HepG2 (cell line): ENCODE results near the gene NT5C3B. TPM values are rescaled to one million over a fixed set of nuclear protein-coding genes. Genes with fewer than 3 reads are reported as not detected.
"Not testable (repeated sequence)": the region's sequence is repeated elsewhere in the genome, so short reads cannot be mapped to it uniquely, and the experiment has no call there.

Experiments
- ATAC-seq: fragments of 200-7000 bp; cut with Tn5 transposase; 3 replicates; pipeline ENCODE4 v1.9.1; 2020; ENCODE audit warnings: mild to moderate bottlenecking, moderate library complexity
- BruUV-seq: library from RNA; stranded (reverse); fragments of 400-500 nt; replicated peaks from 2 replicates; lab custom pipeline; 2021; lab: Mats Ljungman, UMichigan
- CTCF ChIA-PET: fragments of 300-600 bp; formaldehyde crosslinking; extraction: SDS; loops from one replicate; lab custom pipeline; 2021; ENCODE audit warnings: low total read pairs, inconsistent platforms, low intra/inter-chr PET ratio; lab: Yijun Ruan, JAX
- POLR2A ChIA-PET: fragments of 350-600 bp; sonication (Branson Sonifier 250); formaldehyde crosslinking; loops from one replicate; lab custom pipeline; 2020; ENCODE audit warnings: antibody characterized with exemption, inconsistent platforms; lab: Yijun Ruan, JAX
- DNase-seq: peaks from one replicate; pipeline ENCODE4 v3.0.0-alpha.2; 2015; ENCODE audit warnings: low spot score
- FAIRE-seq: peaks from 3 replicates; lab custom pipeline; 2011; peaks lifted over from hg19 to GRCh38; lab: Jason Lieb, UNC
- H2AFZ ChIP-seq: one replicate; pipeline ENCODE4 v1.6.1; 2011; ENCODE audit warnings: low read length, inconsistent platforms
- H3K27ac ChIP-seq: fragments of 300-600 bp; 3 replicates; pipeline ENCODE4 v1.8.0; 2011; ENCODE audit warnings: mixed run types, mild to moderate bottlenecking, mixed read lengths, low read length, inconsistent platforms; ENCODE audit not compliant: insufficient read depth; ENCODE audit errors: extremely low read length
- H3K27me3 ChIP-seq, 2 experiments: fragments of 200-600 bp in 1 of 2; 2 replicates in 1 of 2; 3 replicates in 1 of 2; pipeline versions ENCODE4 v1.6.0 to v1.8.0; 2011; ENCODE audit warnings: low read length in 2 of 2, mild to moderate bottlenecking in 2 of 2, moderate library complexity in 2 of 2, inconsistent platforms in 1 of 2; ENCODE audit not compliant: insufficient read depth in 2 of 2, control insufficient read depth in 1 of 2
- H3K36me3 ChIP-seq, 2 experiments: fragments of 200-600 bp in 1 of 2; replicated peaks in 1 of 2; 2 replicates in 1 of 2; 3 replicates in 1 of 2; pipeline versions ENCODE4 v1.5.1 to v1.8.0; 2011; ENCODE audit warnings: low read length in 2 of 2, inconsistent platforms in 1 of 2; ENCODE audit not compliant: insufficient read depth in 2 of 2, control insufficient read depth in 1 of 2
- H3K4me1 ChIP-seq: 2 replicates; pipeline ENCODE4 v1.5.1; 2012; ENCODE audit warnings: low read length, inconsistent platforms; ENCODE audit not compliant: insufficient read depth
- H3K4me2 ChIP-seq: 2 replicates; pipeline ENCODE4 v1.6.0; 2011; ENCODE audit warnings: low read depth, low read length, inconsistent platforms
- H3K4me3 ChIP-seq, 3 experiments: fragments of 200-600 bp in 1 of 3; sonication (generic), shearing (Covaris generic) in 1 of 3; replicated peaks in 1 of 3; 2 replicates each; pipeline ENCODE4 v1.5.1; 2011 to 2016; ENCODE audit warnings: low read length in 3 of 3, inconsistent platforms in 2 of 3, low read depth in 2 of 3, mild to moderate bottlenecking in 2 of 3, control low read depth in 1 of 3, mixed read lengths in 1 of 3; ENCODE audit not compliant: insufficient read depth in 1 of 3
- H3K79me2 ChIP-seq: one replicate; pipeline ENCODE4 v1.6.1; 2011; ENCODE audit warnings: low read length, inconsistent platforms; ENCODE audit not compliant: insufficient read depth
- H3K9ac ChIP-seq: 2 replicates; pipeline ENCODE4 v1.6.0; 2011; ENCODE audit warnings: mild to moderate bottlenecking, low read depth, low read length, inconsistent platforms; ENCODE audit not compliant: insufficient read depth
- H3K9me3 ChIP-seq: 2 replicates; pipeline ENCODE4 v1.5.1; 2012; ENCODE audit warnings: mild to moderate bottlenecking, low read length
- H4K20me1 ChIP-seq: 2 replicates; pipeline ENCODE4 v1.6.0; 2011; ENCODE audit warnings: inconsistent platforms, mild to moderate bottlenecking, low read length, moderate library complexity; ENCODE audit not compliant: insufficient read depth
- MED13 ChIP-seq: sonication (generic); formaldehyde crosslinking; IDR thresholded peaks from 2 replicates; pipeline ENCODE4 v1.5.0; 2020; ENCODE audit warnings: missing genetic modification reagents
- WGBS: methylation state at CpG from one replicate; pipeline ENCODE4 v1.1.6; 2017; ENCODE audit warnings: low lambda C conversion rate; 5-methylcytosine and 5-hydroxymethylcytosine counted together
- in situ Hi-C: cut with HindIII; loops from 2 replicates; pipeline ENCODE4 v1.10.0; 2017; ENCODE audit warnings: low pct_unique_long_range_greater_than_20kb; ENCODE audit not compliant: extremely low pct_ligation_motif_present
- intact Hi-C: fragments of 100-400 bp; cut with micrococcal nuclease; formaldehyde crosslinking; loops from one replicate; pipeline ENCODE4 v1.10.0; 2022; ENCODE audit not compliant: unreplicated experiment
- polyA plus RNA-seq, 8 experiments: library from polyadenylated mRNA; depleted of rRNA in 3 of 8; stranded (reverse) in 7 of 8; unstranded in 1 of 8; fragments of >200 nt; fragmentation: Illumina TruSeq in 4 of 8; extraction: Trizol in 4 of 8; gene quantifications; 2 replicates each; pipeline versions ENCODE4 v1.2.1 to v1.2.3, GENCODE V29; 2011 to 2016; ENCODE audit warnings: low read depth in 4 of 8, missing spikeins in 1 of 8, mixed read lengths in 1 of 8; ENCODE audit not compliant: insufficient read depth in 1 of 8
- total RNA-seq, 5 experiments: library from RNA; depleted of rRNA; stranded (reverse); fragments of >200 nt; fragmentation: Illumina TruSeq; extraction: Trizol; gene quantifications; 2 replicates each; pipeline ENCODE4 v1.2.3, GENCODE V29; 2016; ENCODE audit warnings: low read depth in 1 of 5
- TF ChIP-seq, protein P1 (sequence below): sonication (generic); formaldehyde crosslinking; IDR thresholded peaks from 2 replicates; pipeline ENCODE4 v1.8.0; 2022; ENCODE audit warnings: missing genetic modification reagents, mild to moderate bottlenecking, moderate library complexity, borderline replicate concordance

NT5C3B gene
- total and polyA plus RNA-seq, 2 of the 13 experiments (the other 11 are each of a cell fraction or from before 2014, with no cell fraction given): 104 to 126 TPM

DNA sequence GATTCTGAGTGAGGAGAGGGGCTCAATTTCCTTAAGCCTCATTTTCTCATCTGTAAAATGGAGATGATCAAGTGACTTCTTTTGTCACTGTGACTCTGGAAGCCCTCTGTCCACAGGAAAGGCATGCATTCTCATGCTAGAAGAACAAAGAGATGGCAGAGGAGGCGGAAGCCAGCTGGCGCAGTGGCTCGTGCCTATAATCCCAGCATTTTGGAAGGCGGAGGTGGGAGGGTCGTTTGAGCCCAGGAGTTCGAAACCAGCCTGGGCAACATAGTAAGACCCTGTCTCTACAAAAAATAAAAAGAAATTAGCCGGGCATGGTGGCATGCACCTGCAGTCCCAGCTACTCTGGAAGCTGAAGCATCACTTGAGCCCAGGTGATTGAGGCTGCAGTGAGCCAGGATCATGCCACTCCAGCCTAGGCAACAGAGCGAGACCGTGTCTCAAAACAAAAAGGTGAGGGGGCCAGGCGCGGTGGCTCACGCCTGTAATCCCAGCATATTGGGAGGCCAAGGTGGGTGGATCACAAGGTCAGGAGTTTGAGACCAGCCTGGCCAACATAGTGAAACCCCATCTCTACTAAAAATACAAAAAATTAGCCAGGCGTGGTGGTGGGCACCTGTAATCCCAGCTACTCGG lies 59.7 kb downstream of the NT5C3B start:
- H3K27me3 ChIP-seq, BruUV-seq, H3K4me3 ChIP-seq, H4K20me1 ChIP-seq, H3K4me2 ChIP-seq, DNase-seq, H3K36me3 ChIP-seq, in situ Hi-C loops, H3K9ac ChIP-seq, H3K9me3 ChIP-seq, H2AFZ ChIP-seq, H3K79me2 ChIP-seq, intact Hi-C loops, ATAC-seq, FAIRE-seq: not testable (repeated sequence)
- CTCF ChIA-PET: interaction anchor here (1.2 kb wide), 1 partner anchor 25 kb away, joined by 5 read pairs; no protein-coding TSS in a partner anchor
- POLR2A ChIA-PET: interaction anchor here (1.2 to 3.6 kb wide), 10 partner anchors 10 to 183 kb away, joined by 3 to 95 read pairs (median 16); partner anchors contain the start of genes EIF1, FKBP10, JUP and P3H4
- WGBS: 95% methylated on average over 14 of the region's 14 CpGs
- Histone ChIP-seq H3K4me1 (peaks cover 61% of the 10 kb centered on the region), H3K27ac (peak overlapping the region; percentile 75)

DNA sequence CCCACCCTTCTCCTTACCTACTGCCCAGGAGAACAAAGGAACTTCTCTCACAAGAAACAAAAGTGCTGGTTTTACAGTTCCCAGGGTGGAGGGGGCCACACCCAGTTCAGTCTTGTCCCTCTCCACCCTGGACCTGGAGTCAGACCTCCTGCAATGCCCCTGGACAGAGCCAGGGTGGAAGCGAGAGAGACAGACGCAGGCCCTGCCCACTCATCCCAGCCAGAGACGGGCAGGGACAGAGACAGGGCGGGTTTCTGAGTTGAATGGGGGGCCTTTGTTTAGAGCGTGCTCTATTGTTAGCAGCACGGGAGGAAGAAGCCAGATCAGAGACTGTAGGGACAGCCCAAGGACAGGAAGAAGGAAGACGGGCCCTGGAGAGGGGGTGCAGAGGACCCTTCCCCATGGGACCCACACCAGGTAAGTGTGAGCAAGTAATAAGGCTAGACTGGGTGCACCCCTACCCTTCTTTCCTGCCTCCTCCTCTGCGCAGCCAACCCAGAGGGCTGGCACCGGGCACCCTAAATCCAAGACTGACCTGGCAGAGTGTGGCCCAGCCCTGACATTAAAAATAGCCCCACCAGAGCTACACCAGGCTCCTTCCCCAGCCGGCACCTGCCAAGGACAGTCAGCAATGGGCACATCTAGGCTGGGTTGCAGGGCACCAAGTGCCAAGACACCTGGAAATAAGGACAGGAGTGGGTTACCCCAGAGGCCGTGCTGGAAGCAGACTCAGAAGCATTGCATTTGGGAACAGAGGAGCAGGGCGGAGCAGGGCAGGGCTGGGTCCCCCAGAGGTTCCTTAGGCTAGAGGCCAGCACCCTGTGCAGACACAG lies 60.4 kb downstream of the NT5C3B start:
- ChIA-PET CTCF (no interaction called here), POLR2A (interaction anchor here (0.9 to 3.6 kb wide), 4 partner anchors 10 to 36 kb away, joined by 3 to 95 read pairs (median 28); partner anchors contain the start of genes FKBP10, JUP and P3H4)
- Histone ChIP-seq H3K9me3 (no peaks in the 10 kb centered on the region), H3K79me2 (no peaks in the 10 kb centered on the region), H3K36me3 (peaks cover 2 to 10% of the 10 kb centered on the region in 2 experiments; a peak in 3 of 5 replicates), H3K4me1 (peaks cover 60% of the 10 kb centered on the region), H3K27ac (no peak overlapping the region), H3K9ac (no peak overlapping the region), H3K27me3 (no peaks in the 10 kb centered on the region), H3K4me3 (no peak overlapping the region), H3K4me2 (no peak overlapping the region), H2AFZ (no peak overlapping the region), H4K20me1 (no peaks in the 10 kb centered on the region)
- TF ChIP-seq, protein P1, sequence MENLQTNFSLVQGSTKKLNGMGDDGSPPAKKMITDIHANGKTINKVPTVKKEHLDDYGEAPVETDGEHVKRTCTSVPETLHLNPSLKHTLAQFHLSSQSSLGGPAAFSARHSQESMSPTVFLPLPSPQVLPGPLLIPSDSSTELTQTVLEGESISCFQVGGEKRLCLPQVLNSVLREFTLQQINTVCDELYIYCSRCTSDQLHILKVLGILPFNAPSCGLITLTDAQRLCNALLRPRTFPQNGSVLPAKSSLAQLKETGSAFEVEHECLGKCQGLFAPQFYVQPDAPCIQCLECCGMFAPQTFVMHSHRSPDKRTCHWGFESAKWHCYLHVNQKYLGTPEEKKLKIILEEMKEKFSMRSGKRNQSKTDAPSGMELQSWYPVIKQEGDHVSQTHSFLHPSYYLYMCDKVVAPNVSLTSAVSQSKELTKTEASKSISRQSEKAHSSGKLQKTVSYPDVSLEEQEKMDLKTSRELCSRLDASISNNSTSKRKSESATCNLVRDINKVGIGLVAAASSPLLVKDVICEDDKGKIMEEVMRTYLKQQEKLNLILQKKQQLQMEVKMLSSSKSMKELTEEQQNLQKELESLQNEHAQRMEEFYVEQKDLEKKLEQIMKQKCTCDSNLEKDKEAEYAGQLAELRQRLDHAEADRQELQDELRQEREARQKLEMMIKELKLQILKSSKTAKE: no peak
- no peak for TF ChIP-seq MED13
- WGBS: 97% methylated on average over 12 of the region's 12 CpGs
- ATAC-seq (no peak), FAIRE-seq (no peak), DNase-seq (no peak)
- no TSS peak for BruUV-seq
- intact Hi-C loops (no loop called here), in situ Hi-C loops (no loop called here)
